HG02759 (cell line): ENCODE results near the gene GUCA2A.

Experiments used
- ATAC-seq: cut with Tn5 transposase; IDR thresholded peaks from one replicate; pipeline ENCODE4 v1.9.1; 2021; ENCODE audit warnings: mild to moderate bottlenecking, moderate library complexity; ENCODE audit not compliant: unreplicated experiment

GUCA2A gene

DNA sequence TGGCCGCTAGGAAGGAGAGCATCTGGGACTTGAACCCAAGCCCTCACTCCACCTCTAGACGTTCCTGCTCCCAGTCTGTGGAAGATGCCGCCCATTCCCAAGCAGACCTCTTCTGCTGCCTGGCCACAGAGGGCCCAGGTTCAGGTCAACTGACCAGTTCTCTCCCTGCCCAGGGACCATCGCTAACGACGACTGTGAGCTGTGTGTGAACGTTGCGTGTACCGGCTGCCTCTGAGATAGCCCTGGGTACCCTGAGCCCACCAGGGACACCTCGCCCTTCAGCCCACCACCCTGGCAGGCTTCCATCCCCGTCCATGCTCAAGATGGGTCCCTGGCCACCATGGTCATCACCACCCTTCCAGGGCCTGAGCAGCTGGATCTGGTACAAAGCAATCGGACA, 9.2 kb downstream of the GUCA2A start:
- no peak for ATAC-seq

DNA sequence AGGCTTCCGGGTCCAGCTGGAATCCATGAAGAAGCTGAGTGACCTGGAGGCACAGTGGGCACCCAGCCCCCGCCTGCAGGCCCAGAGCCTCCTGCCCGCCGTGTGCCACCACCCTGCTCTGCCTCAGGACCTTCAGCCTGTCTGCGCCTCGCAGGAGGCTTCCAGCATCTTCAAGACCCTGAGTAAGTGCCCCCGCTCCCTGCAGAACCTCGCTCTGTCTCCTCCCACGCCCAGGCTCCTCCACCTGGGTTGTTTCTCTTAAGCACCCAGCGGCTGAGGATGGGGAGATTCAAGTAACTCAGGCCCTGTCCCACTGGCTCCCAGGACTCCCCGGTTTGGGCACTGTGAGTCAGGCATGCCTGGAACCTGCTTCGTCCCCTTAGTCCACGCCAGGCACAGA, 9.9 kb downstream of the GUCA2A start:
- no peak for ATAC-seq

DNA sequence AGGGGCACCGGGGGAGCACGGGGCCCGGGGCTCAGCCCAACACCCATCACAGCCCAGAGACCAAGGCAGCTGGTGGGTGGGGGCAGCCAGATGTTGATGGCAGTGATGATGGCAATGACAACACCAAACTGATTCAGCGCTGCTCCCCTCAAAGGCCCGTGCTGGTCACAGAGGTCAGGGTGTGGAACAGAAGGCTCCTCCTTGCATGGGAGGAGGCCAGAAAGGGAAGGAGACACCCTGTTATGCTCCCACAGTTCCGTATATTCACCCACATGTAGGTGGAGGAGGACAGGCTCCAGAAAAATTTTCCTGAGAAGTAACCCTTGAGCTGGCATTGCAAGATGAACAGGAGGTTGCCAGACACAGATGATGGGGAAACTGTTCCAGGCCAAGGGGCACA, 10.9 kb downstream of the GUCA2A start:
- ATAC-seq: no peak

DNA sequence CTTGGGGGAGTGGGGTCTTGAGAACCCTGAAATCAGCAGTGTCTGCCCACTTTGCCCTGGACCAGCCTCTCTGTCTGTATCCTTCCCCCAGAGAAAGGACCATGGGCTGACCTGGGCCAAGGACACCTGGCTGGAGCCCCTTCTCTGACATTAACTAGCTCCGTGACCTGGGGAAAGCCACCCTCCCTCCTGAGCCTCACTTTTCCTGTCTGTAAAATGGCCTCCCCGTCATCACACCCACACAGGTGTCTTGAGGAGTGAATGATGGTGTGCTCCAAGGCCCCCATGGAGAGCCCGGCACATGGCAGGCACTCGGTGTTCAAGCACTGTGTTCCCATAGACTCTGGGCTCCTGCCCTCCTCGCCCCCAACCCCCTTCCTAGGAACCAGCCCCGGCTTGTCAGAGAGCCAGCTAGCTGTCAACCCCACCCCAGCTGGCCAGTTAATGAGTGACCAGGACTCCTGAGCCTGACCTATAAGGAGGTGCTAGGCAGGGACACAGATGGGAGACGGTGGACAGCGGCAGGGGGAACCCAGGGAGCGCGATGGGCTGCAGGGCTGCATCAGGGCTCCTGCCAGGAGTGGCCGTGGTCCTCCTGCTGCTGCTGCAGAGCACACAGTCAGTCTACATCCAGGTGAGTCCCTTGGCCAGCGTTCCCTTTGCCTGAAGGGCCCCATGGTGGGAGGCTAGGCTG, 11.5 kb downstream of the GUCA2A start, which contains the start of gene GUCA2B:
Gene GUCA2B, plus strand, starts transcription at position 504 of the 694 bp plus-strand sequence. Its CDS starts 41 bp downstream, at position 545.
- no peak for ATAC-seq

DNA sequence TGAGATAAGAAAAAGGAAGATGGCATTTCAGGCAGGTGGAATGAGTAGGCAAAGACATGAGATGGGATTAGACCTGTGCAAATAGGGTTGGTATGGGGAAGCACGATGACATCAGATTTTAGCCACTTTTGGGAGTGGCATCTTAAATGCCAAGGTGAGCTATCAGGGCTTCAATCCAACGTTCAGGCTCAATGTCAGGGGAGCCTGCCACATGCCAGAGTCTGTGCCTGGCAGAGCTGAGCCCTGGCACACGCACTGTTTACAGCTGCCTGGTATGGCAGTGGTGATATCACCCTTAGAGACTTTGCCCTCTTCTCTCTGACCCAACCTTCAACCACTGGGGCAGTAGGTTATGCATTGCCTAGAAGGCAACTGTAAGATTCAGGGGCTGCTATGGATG, 12.4 kb downstream of the GUCA2A start:
- no peak for ATAC-seq

DNA sequence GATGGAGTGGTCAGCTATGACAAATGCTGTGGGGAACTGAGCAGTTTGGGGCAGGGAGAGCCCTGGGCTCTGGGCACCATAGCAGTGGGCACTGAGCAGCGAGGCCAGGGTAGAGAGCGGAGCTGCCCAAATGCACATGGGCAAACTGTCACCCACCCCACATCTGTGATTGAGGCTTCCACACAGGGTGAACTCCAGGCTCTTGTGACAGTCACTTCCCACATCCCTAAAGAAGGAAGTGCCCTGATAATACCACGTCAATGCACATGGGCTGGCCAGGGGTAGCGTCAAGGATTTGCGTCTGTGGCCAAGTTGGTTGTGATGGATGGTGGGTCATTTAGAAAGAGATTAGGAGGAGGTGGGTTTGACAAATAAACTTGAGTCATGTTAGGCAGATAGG, 13.9 kb downstream of the GUCA2A start:
- ATAC-seq: no peak

DNA sequence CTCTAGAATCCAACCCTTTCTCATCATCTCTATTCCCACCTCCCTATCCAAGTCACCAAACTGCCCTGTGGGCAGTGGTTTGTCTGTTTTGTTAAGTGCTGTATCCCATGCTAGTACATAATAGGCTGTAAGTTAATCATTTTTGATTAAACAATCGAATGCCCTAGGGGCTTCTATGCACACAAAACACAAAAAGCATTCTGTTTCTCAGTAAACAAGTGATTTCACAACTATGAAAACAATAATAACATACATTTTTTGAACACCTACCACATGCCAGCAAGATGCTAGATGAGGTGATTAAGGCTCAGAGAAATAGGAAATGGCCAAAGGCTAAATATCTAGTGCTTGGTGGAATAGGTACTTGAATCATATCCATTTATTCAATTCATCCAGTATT, 16.4 kb downstream of the GUCA2A start:
- no peak for ATAC-seq

DNA sequence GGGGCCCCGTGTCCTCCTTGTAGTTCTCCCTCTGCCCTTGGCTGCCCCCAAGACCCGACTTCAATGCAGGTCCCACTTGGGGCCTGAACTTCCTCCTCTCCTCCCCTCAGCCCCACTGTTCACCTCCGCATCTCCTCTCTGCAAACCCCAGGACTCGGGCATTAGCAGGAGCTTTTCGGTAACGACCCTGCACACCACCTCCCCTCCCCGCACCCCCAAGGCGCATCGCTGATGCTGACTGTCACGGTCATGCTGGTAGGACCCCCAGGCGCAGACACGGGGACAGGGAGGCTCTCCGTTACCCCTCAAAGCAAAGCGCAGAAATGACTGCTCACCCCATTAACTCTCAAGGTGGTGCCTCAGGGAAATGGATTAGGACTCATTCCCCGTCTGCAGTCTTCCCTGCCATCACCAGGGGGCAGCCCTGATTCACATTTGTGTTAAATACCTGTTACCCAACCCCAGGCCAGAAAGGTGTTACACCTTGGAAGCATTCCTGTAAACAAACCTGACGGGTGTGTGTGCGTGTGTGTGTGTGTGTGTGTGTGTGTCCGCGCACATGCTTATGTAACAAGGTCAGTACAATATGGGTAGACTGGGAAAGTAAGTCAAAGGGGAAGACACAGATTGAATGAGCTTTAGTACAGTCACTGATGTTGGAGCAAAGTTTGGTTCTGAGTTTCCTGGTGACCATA, 17.8 kb downstream of the GUCA2A start:
- ATAC-seq: no peak

DNA sequence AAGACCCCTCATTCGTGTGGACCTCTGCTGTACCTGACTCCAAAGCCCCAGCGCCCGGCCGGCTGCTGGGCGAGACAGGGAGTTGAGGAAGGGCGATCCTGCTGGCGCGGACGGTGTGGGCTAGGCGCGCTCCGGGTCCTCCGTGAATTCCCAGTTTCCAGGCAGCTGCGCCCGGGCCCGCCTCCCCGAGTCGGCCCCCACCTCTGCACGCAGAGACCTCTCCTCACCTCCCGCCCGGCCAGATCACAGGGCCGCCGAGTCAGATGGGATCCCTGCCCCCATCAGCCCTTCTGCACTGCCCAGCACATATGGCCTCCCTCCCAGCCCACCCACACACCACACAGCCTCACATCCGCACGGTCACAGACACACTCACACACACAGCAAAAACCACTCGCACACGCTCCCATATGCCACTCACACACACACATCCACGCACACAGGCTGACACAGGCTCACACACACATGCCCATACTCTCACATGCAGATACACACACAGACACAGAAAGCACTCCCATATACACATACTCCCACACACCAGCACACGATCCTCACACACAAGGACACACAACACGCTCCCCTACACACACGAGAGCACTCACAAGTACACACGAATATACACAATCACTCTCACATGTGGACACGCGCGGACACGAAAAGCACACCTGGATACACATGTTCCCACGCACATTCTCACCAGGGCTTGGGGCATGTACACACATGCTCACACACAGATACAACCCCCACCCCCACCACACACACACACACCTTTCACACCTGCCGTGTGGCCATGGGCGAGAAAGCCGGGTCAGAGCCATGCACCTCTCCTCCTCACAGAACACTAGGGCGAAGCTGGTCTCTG, 18.6 kb downstream of the GUCA2A start:
- no peak for ATAC-seq

DNA sequence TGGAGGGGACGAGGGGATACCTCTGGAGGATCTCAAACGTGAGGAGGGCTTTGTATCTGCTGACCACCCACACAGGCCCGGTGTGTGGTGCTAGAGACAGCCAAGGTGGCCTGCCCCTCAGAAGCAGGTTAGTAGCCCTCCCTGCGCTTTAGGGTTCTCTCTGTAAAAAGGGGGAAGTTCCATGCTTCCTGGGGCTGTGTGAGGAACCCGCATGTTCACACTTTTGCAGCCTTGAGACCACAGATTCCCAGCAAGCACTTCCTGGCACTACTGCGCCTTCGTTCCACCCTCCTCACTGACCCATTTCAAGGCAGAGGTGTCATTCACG, 19.2 kb downstream of the GUCA2A start:
- ATAC-seq: no peak

DNA sequence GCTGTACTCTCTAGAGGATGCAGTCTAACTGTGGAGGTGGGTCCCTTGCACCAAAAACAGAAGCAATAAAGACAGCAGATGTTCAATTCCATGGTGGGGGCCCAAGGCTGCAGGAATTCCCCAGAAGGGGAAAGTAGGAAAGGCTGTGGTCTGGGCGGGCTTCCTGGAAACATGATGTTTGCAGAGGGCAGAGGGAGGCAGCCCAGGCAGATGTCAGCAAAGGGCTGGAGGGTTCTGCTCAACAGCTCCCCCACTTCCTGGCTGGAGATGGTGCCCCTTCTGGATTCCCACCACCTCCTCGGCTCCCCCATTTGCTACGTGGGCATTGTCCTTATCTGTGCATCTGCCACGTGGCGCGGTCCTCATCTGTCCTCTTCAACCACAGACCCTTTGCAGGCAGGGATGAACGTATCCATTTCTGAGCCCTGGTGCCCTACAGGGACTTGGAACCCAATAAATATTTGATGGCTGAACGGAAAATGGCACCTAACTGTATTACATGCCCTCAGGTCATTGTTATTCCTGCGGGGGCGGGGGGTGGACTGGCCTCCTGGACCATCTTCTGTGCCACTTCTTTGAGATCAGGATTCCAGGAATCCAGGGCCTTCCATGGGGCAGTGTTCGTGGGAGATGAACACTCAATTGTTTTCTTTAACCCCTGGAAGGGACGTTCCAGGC, 19.7 kb downstream of the GUCA2A start:
- ATAC-seq: no peak

DNA sequence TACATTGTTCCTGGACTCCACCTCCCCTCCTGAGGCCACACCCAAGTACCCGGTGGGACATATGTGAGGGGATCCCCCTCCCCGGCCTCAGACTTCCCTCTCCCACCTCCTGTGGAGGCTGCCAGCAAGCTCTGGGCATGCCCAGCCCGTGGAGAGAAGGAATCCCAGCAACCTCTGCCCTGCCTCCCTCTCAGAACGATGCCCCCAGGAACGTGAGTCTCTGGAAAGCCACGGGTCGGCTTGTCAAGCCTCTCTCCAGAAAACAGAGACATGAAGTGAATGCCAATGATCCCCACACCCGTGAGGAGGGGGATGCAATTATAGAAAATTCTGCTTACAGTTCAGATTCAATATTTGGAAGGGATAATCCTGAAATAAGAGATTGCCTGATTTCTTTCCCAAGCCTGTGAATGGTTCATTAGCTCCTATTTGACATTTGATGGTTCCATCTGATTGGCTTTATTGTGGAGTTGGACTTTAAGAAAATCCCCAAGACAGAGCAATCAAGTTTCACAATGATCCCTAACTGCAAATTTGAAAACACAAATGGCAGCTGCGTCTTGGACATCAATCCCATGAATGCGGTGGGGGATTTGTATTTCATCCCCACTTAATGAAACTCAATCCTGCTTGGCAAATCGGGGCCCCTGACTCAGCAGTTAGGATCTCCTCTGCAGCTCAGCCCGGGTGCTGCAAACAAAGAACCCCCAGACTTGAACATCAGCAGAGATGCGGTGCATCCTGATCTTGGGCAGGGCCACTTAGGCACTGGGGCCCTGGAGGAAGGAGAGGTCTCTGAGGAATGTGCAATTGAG, 20.4 kb downstream of the GUCA2A start:
- no peak for ATAC-seq

DNA sequence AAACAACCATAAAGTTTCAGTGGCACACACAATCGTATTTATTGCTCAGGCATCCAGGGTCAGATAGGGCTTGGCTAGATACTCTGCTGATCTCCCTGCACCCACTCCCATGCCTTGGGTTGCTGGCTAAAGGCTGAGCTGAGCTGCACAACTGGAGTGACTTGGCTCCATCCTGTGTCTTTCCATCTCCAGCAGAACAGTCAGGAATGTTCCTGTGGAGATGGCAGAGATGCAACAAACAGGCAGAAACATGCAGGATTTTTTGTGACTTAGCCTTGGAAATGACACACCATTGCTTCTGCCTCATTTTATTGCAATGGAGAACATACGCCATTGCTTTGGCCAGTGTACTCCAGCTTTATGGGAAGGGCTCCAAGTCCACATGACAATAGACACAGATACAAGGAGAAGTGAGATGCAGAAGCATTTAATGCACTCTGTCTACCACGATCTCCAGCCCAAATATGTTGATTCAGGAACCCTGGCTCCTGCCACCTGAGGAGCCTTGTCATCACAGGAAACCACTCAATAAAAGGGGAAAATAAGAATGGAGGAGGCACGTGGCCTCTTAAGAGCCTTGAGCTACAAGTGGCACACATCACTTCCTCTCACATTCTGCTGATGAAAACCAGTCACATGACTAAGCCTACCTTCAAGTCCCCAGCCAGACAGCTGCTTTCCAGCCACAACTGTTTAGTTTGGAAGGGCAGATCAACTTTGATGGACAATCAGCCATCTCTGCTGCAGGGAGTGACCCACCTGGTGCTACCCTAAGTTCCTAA, 21.5 kb downstream of the GUCA2A start:
- no peak for ATAC-seq

DNA sequence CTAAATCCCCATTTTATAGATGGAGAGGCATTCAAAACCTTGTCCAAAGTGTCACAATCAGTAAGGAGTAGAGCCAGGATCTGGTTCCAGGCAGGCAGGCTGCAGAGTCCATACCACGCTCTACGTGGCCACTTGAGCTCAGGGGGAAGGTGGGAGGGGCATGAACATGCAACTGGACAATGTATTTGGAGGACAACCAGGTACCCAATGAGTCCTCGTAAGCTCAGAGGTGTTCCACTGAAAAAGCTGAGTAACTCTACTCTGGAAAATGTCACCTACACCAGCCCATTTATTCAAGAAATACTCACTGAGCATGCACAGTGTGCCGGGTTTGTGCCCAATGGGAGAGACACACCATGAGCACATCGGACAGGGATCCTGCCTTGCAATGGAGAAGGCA, 22.6 kb downstream of the GUCA2A start:
- no peak for ATAC-seq

DNA sequence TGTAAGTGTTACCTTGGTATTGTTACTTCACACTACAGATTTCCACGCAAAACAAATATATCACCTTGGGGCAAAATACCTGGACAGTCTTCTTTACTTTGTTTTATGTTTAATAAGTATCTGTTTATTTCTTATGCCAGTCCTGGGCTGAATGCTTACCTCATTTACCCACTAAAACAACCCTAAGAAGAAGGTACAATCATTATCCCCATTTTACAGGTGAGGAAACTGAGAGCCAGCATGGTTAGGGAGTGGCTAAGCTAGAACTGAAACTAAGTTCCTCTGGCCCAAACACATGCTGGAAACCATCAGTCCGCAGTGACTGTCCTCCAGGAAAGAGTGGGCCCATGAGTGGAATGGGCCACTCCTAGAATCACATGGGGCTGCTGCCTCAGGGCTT, 24.4 kb downstream of the GUCA2A start:
- ATAC-seq: no peak

DNA sequence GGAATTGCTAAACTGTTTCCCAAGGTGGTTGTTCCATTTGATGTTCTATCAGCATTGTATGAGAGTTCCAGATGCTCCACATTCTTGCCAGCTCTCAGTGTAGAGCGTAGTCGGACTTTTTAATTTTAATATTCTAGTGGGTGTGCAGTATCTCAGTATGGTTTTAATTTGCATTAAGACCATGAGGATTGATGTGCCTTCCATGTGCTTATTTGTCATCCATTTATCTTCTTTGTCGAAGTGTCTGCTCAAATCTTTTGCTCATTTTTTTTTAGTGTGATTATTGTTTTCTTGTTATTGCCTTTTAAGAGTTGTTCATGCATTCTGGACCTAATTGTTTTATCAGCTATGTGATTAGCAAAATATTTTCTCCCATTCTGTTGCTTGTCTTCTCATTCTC, 25.1 kb downstream of the GUCA2A start:
- ATAC-seq: no peak

DNA sequence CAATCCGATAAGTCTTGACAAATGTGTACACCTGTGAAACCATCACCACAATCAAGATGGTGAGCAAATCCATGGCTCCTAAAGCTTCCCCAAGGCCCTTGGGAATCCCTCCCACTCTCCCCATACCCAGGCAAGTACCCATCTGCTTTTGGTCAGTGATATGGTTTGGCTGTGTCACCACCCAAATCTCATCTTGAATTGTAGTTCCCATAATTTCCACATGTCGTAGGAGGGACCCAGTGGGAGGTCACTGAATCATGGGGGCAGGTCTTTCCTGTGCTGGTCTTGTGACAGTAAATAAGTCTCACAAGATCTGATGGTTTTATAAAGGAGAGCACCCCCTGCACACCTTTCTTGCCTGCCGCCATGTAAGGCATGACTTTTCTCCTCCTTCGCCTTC, 26.0 kb downstream of the GUCA2A start:
- no peak for ATAC-seq

DNA sequence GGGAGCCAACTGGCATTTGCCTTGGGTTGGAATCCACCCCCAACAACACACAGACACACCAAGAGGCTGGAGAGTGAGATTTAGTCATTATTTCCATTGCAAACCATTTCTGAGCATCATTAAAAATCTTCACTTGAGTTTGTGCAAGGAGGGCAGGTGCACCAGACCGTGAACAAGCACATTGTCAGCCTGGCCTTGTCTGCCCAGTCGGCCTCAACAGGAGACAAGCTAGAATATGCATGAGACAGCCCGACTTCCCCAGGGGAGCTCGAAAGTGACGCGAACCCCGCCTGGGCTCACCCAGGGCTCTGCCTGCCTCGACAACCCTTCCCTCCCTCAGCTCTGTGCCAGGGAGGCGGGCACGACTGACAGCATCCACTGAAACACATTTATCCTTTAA, 26.8 kb downstream of the GUCA2A start:
- no peak for ATAC-seq

DNA sequence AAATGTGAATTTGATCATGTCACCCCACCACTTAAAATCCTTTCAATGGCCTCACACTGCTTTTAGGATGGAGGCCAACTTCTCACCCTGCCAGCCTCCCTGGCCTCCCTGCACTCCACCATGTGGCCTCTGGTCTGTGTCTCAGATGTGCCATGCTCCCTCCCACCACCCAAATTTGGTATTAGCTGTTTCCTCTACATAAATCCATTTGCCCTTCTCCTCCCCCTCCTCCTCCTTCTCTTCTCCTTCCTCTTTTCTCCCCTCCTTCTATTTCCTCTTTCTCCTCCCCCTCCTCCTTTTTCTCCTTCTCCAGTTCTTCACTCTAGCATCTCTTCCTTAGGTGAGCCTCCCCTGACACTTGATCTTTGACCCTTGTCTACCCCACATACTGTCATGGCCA, 28.1 kb downstream of the GUCA2A start:
- no peak for ATAC-seq

DNA sequence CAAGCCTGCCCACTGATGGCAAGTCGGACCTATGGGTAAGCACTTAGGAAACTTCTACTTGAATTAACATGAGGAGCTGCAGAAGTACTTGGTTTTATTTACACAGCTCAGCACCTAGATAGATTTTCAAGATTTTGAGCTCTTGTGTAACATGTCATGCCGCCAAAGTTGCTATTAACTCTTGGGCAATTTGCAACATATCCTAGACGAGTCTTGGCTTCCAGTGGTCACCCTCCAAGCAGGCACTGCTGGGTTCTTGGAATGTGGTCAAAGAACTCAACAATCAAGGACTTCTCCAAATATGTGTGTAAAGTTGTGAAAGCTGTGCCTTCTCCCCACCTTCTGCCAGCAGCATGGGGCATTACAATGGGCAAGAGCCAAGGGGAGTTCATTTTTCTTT, 29.1 kb downstream of the GUCA2A start:
- no peak for ATAC-seq
